ENCODE measurements around the gene CADPS2.

CADPS2 gene

DNA sequence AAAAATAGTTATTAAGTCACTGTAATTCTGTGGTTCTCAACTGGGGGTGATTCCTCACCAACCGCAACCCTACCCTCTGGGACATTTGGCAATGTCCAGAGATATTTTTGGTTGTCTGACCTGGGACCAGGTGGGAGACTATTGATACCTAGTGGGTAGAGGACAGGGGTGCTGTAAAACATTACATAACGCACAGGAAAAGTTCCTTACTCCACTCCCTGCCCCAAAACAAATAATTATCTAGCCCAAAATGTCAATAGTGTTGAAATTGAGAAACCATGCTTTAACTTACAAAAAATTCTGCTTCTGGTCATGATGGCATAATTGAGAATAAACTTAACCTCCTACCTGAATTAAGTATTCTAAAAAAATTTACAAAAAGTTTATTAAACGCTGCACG is 404.0 kb downstream of the CADPS2 start:
- H3K4me1 Mint-ChIP-seq = no peaks in the 10 kb centered on the region
- no peaks in the 10 kb centered on the region for H3K9me3 Mint-ChIP-seq
- H3K27ac Mint-ChIP-seq = no peak overlapping the region
- H3K4me3 Mint-ChIP-seq = no peak overlapping the region
- ATAC-seq (ENCODE audit: low read depth) (no peak), DNase-seq (ENCODE audit: low spot score in 2 of 2) (no peak)
- no peaks in the 10 kb centered on the region for H3K27me3 Mint-ChIP-seq
- no peaks in the 10 kb centered on the region for H3K36me3 Mint-ChIP-seq

DNA sequence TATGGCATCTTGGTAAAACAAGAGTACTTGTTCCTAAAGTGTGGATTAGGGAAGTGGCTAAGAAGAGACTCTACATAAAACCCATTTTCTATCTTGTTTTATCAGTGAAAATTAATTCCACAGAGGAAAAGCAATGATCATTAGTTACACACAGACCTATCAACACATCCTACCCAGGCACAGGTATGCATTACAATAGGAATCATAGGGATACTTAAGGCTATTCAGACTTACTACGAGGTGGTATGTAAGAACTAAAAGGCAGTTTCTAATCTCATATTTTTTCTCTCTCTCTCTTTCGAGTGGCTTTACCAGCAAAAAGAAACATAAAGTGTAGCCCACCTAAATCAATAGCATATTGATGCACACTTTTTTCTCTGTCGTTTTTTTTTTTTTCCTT is 415.4 kb downstream of the CADPS2 start:
- H3K4me1 Mint-ChIP-seq = no peaks in the 10 kb centered on the region
- ATAC-seq (ENCODE audit: low read depth) = no peak
- H3K4me3 Mint-ChIP-seq = no peak overlapping the region
- H3K27ac Mint-ChIP-seq = no peak overlapping the region
- H3K36me3 Mint-ChIP-seq = no peaks in the 10 kb centered on the region
- no peaks in the 10 kb centered on the region for H3K27me3 Mint-ChIP-seq
- H3K9me3 Mint-ChIP-seq = peaks cover 1% of the 10 kb centered on the region
- no peak for DNase-seq (ENCODE audit: low spot score in 2 of 2)

DNA sequence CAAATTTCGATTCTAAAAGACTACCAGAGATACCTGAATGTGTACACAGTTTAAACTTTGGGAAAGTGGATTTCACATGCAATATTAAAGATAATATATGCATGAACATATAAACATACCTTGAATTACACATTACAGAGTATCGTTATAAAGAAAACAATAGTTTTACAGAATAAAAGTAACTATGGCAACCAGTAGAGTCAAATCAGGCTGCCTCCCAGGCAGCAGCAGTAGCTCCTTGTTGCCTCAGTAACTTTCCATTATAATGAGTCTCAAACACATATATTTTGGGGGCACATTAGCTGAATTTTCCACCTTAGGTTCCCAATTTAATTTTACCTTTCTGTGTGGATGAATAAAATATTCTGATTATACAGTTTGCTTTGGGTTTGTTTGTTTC is 417.3 kb downstream of the CADPS2 start:
- peaks cover 1% of the 10 kb centered on the region for H3K9me3 Mint-ChIP-seq
- no peak overlapping the region for H3K4me3 Mint-ChIP-seq
- H3K4me1 Mint-ChIP-seq = no peaks in the 10 kb centered on the region
- H3K27me3 Mint-ChIP-seq = no peaks in the 10 kb centered on the region
- ATAC-seq (ENCODE audit: low read depth) (no peak), DNase-seq (ENCODE audit: low spot score in 2 of 2) (no peak)
- H3K27ac Mint-ChIP-seq = no peak overlapping the region
- H3K36me3 Mint-ChIP-seq = no peaks in the 10 kb centered on the region

DNA sequence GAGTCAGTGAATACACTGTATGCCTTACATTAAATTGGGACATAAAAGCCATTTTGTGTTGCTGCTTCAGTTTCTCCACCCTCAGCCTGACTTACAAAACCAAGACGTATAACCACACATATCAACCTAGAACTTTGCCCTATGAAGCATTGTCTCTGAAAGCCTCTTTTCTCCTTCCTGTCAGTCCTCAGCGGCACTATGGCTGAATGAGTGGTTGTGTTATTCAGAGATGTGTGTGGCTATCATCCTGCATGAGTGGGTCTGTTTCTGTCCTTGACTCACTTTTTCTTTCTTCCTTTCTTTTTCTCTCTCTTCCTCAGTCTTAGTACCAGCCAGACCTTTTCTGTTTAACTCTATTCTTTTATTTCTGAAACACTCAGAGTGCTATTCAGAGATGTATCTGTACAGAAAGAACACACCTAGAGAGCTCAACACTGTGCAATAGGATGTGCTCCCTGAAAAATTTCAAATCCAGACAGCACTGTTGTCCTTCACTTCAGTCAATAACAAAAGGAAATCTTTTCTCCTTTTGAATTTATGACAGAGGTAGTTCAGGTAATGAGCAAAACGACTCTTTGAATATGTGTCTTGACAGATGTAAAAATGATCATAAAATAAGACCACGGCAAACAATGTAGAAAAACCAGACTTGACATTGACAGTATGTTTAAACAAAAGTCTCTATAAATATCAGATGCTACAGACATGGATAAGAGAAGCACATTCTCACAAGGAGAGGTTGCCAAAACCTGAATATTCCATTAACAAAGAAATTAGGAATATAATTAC is 418.4 kb downstream of the CADPS2 start:
- Mint-ChIP-seq H3K27me3 (no peaks in the 10 kb centered on the region), H3K27ac (no peak overlapping the region), H3K9me3 (peaks cover 1% of the 10 kb centered on the region), H3K36me3 (no peaks in the 10 kb centered on the region), H3K4me3 (no peak overlapping the region), H3K4me1 (no peaks in the 10 kb centered on the region)
- ATAC-seq (ENCODE audit: low read depth) = no peak
- DNase-seq (ENCODE audit: low spot score in 2 of 2) = no peak

DNA sequence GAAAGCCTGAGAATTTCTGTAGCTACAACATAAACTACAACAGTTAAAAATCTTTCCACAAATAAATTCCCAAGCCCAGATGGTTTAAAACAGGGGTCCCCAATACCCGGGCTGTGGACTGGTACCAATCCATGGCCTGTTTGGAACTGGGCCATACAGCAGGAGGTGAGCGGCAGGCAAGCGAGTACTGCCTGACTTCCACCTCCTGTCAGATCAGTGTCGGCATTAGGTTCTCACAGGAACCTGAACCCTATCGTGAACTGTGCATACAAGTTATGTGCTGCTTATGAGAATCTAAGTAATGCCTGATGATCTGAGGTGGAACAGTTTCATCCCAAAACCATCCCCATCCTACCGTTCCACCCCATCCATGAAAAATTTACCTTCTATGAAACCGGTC is 421.0 kb downstream of the CADPS2 start:
- Mint-ChIP-seq H3K4me1 (no peaks in the 10 kb centered on the region), H3K27me3 (no peaks in the 10 kb centered on the region), H3K27ac (no peak overlapping the region), H3K4me3 (no peak overlapping the region), H3K36me3 (no peaks in the 10 kb centered on the region), H3K9me3 (peaks cover 1% of the 10 kb centered on the region)
- ATAC-seq (ENCODE audit: low read depth) (no peak), DNase-seq (ENCODE audit: low spot score in 2 of 2) (no peak)

DNA sequence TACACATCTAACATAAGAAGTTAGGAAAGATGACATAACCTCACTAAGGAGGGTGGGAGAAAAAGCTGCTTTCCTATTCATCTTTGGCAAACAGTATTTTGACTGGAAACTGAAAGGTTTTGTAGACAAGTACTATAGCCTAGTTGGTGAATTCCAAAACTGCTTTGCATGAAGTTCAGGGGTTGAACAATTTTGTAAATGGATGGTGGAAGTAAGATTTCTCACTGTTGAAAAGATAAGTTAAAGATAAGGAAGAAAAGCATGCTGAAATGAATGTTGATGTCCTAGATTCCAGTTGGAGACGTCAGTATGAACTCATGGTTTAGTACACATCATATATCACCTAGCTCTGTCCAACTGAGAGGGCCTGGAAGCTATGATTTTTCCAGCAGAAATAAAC is 422.6 kb downstream of the CADPS2 start:
- Mint-ChIP-seq H3K4me3 (no peak overlapping the region), H3K4me1 (no peaks in the 10 kb centered on the region), H3K27me3 (no peaks in the 10 kb centered on the region), H3K36me3 (no peaks in the 10 kb centered on the region), H3K27ac (no peak overlapping the region), H3K9me3 (peaks cover 1% of the 10 kb centered on the region)
- DNase-seq (ENCODE audit: low spot score in 2 of 2) (no peak), ATAC-seq (ENCODE audit: low read depth) (no peak)

DNA sequence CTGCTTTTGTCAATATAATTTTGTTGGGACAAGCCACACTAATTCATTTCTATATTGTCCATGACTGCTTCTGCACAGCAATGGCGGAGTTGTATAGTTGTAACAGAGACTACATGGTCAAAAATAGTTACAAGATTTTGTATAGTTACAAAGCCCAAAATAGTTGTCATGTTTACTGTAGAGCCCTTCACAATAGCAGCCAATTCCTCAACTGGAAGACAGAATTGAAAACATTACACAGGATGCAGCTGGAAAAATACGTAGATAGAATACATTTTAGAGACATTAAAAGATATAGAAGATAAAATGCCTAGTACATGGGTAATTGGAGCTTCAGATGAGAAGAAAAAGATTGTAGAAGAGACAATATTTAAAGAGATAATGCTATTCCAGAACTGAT is 425.3 kb downstream of the CADPS2 start:
- ATAC-seq (ENCODE audit: low read depth) = no peak
- Mint-ChIP-seq H3K4me3 (no peak overlapping the region), H3K27me3 (no peaks in the 10 kb centered on the region), H3K9me3 (no peaks in the 10 kb centered on the region), H3K27ac (no peak overlapping the region), H3K36me3 (no peaks in the 10 kb centered on the region), H3K4me1 (no peaks in the 10 kb centered on the region)
- no peak for DNase-seq (ENCODE audit: low spot score in 2 of 2)

DNA sequence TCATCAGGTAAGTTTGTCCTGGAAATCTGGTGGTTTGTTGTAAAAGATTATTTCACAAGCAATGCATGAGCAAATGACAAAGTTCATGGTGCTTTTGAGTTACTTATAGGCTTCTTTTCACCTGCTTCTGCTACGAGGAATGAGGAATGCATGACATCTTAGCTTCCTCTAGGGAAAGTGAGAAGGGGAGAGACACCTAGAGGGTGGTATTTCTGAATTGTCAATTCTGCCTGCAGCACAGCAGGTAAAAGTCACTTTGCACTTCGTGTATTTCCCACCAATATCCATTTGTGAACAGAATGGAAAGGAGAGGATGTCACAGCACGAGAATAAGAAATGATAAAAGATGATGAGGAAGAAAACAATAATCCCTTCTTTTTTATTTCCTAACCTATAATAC is 428.3 kb downstream of the CADPS2 start:
- Mint-ChIP-seq H3K4me1 (no peaks in the 10 kb centered on the region), H3K9me3 (no peaks in the 10 kb centered on the region), H3K36me3 (no peaks in the 10 kb centered on the region), H3K27me3 (no peaks in the 10 kb centered on the region), H3K27ac (no peak overlapping the region), H3K4me3 (no peak overlapping the region)
- DNase-seq (ENCODE audit: low spot score in 2 of 2) (no peak), ATAC-seq (ENCODE audit: low read depth) (no peak)

DNA sequence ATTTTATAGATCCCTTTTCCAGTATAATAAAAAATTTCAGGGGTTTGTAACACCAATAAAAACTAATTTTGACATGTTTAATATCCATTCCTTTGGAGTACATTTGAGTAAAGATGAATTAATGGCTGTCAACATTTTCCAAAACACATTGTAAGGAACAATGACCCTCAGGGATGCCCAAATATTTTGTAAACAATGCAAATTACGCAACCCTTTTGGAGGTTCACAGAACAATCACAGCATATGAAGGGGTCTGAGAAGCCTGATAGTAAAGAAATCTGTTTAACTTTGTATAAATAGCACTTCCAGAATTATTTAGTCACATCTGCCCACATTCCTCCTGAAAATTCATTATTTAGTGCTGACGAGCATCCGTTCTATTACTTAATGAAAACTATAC is 428.9 kb downstream of the CADPS2 start:
- no peak overlapping the region for H3K4me3 Mint-ChIP-seq
- no peak for ATAC-seq (ENCODE audit: low read depth)
- no peaks in the 10 kb centered on the region for H3K27me3 Mint-ChIP-seq
- H3K4me1 Mint-ChIP-seq = no peaks in the 10 kb centered on the region
- H3K27ac Mint-ChIP-seq = no peak overlapping the region
- DNase-seq (ENCODE audit: low spot score in 2 of 2) = no peak
- no peaks in the 10 kb centered on the region for H3K9me3 Mint-ChIP-seq
- no peaks in the 10 kb centered on the region for H3K36me3 Mint-ChIP-seq

DNA sequence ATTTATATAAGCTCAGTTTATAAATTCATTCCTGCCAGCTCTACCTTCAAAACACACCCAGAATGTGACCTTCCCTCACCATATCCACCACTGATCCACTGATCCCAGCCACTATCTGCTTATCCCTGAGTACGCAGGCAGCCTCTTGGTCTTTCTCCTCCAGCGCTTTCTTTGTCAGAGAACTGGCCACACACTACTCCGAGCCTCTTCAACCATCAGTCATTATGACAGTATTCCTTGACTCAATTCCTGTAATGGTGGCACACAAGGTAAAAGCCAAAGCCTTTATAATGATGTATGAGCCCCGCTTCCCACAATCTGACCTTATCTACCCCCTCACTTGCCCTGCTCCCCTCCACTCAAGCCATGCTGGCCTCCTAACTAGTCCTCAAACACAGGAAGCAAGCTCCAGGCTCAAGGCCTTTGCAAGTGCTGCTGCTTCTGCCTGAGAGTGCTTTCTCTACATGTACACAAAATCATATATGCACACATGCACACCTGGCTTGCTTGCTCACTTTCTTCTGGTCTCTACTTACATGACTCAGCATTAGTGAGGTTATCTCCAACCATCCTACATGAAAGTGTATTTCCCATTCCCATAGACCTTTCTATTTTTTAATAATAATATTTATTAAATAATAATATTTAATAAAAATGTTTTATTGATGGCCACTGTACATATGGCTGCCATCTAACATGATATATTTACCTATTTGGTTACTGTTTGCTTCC is 431.3 kb downstream of the CADPS2 start:
- Mint-ChIP-seq H3K27ac (no peak overlapping the region), H3K36me3 (no peaks in the 10 kb centered on the region), H3K9me3 (no peaks in the 10 kb centered on the region), H3K4me3 (no peak overlapping the region), H3K27me3 (no peaks in the 10 kb centered on the region), H3K4me1 (no peaks in the 10 kb centered on the region)
- no peak for ATAC-seq (ENCODE audit: low read depth)
- DNase-seq (ENCODE audit: low spot score in 2 of 2) = no peak

DNA sequence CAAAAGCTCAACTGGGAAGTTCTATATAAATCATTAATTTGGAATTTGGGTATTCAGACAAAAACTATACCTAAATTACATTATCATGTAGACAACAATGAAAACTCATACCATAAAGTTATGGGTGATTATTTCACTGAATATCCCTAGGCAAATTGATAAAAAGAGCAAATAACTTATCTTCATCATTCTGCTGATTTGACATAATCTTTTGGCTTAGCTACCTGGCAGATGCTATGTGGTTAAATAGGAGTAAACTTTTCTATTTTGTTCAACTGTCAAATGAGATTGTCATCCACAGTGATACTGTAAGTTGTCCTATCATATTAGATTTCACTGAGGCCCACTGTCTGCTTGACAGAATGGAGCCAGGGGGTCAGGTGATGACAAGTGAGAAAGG is 432.8 kb downstream of the CADPS2 start:
- H3K9me3 Mint-ChIP-seq = no peaks in the 10 kb centered on the region
- no peaks in the 10 kb centered on the region for H3K27me3 Mint-ChIP-seq
- DNase-seq (ENCODE audit: low spot score in 2 of 2) (no peak), ATAC-seq (ENCODE audit: low read depth) (no peak)
- H3K4me3 Mint-ChIP-seq = no peak overlapping the region
- no peak overlapping the region for H3K27ac Mint-ChIP-seq
- H3K4me1 Mint-ChIP-seq = no peaks in the 10 kb centered on the region
- no peaks in the 10 kb centered on the region for H3K36me3 Mint-ChIP-seq

DNA sequence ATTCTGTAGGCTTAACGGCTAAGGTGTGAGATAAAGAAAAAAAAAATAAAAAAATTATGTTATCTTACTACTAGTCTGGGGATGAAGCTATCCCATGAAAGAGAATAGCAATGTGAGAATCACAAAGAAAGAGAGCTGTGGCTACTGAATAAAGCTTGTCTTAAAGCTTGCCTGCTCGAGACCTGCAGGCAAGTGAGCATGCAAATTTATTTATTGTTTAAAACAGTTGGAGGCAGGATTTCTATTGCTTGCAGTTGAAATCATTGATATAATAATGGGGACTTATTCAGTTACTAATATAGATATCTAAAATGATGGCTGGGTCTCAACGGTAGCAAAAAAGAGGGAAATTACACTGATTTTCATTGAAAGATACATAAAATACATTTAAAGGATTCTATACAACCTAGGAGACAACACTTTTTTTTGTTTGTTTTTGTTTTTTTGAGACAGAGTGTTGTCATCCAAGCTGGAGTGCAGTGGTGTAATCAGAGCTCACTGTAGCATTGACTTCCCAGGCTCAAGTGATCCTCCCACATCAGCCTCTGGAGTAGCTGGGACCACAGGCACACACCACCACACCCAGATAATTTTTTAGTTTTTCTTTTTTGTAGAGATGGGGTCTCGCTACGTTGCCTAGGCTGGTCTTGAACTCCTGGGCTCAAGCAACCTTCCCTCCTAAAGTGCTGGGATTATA is 437.2 kb downstream of the CADPS2 start:
- no peaks in the 10 kb centered on the region for H3K27me3 Mint-ChIP-seq
- DNase-seq (ENCODE audit: low spot score in 2 of 2) = no peak
- H3K27ac Mint-ChIP-seq = no peak overlapping the region
- ATAC-seq (ENCODE audit: low read depth) = no peak
- no peaks in the 10 kb centered on the region for H3K9me3 Mint-ChIP-seq
- H3K4me3 Mint-ChIP-seq = no peak overlapping the region
- no peaks in the 10 kb centered on the region for H3K36me3 Mint-ChIP-seq
- H3K4me1 Mint-ChIP-seq = no peaks in the 10 kb centered on the region

DNA sequence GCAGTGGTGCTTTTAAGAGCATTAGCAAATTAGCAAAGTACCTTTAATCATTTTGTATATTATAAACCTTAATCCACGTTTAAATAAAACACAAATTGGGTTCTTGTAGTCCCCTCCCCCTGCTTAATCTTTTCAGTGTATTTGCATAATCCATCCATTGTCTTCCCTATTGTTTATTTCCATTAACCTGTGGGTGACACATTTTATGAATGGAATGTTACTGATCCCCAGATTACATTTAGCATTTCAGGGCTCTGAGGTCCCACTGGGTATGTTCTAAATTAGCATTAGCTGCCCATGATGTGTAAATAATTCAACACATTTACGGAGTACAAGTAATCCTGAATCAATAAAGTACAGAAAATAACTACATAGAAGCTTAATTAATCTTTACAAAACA is 443.3 kb downstream of the CADPS2 start:
- no peaks in the 10 kb centered on the region for H3K9me3 Mint-ChIP-seq
- no peaks in the 10 kb centered on the region for H3K27me3 Mint-ChIP-seq
- ATAC-seq (ENCODE audit: low read depth) (no peak), DNase-seq (ENCODE audit: low spot score in 2 of 2) (no peak)
- no peaks in the 10 kb centered on the region for H3K36me3 Mint-ChIP-seq
- no peak overlapping the region for H3K27ac Mint-ChIP-seq
- H3K4me3 Mint-ChIP-seq = no peak overlapping the region
- H3K4me1 Mint-ChIP-seq = no peaks in the 10 kb centered on the region

DNA sequence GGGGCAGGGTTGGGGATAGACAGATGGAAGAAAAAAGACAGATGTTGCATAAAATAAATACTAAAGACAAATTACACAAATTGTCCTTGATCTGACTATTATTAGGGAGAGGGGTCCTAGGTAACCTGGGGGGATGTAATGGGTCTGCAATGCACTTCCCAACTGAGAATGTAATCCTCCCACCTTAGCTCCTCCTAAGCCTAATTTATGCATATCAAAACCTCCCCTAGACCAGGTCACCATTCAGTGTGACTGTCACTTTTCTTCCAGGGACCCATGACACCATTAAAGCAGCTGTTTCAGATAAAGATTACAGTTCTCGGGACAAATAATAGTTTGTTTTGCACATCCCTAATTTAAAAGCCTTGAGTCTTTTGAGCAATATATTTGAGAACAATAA is 447.8 kb downstream of the CADPS2 start:
- DNase-seq (ENCODE audit: low spot score in 2 of 2) (no peak), ATAC-seq (ENCODE audit: low read depth) (no peak)
- no peak overlapping the region for H3K27ac Mint-ChIP-seq
- no peaks in the 10 kb centered on the region for H3K4me1 Mint-ChIP-seq
- no peaks in the 10 kb centered on the region for H3K36me3 Mint-ChIP-seq
- H3K9me3 Mint-ChIP-seq = no peaks in the 10 kb centered on the region
- no peak overlapping the region for H3K4me3 Mint-ChIP-seq
- no peaks in the 10 kb centered on the region for H3K27me3 Mint-ChIP-seq
